GM12872 (cell line): ENCODE results near the gene GPANK1.

Experiments
- TF ChIP-seq, protein P1 (sequence below): IDR thresholded peaks from 3 replicates; pipeline ENCODE4 v1.5.1; 2011; ENCODE audit warnings: low read depth, mild to moderate bottlenecking, low read length, moderate library complexity; ENCODE audit not compliant: insufficient read depth

The GPANK1 gene

DNA sequence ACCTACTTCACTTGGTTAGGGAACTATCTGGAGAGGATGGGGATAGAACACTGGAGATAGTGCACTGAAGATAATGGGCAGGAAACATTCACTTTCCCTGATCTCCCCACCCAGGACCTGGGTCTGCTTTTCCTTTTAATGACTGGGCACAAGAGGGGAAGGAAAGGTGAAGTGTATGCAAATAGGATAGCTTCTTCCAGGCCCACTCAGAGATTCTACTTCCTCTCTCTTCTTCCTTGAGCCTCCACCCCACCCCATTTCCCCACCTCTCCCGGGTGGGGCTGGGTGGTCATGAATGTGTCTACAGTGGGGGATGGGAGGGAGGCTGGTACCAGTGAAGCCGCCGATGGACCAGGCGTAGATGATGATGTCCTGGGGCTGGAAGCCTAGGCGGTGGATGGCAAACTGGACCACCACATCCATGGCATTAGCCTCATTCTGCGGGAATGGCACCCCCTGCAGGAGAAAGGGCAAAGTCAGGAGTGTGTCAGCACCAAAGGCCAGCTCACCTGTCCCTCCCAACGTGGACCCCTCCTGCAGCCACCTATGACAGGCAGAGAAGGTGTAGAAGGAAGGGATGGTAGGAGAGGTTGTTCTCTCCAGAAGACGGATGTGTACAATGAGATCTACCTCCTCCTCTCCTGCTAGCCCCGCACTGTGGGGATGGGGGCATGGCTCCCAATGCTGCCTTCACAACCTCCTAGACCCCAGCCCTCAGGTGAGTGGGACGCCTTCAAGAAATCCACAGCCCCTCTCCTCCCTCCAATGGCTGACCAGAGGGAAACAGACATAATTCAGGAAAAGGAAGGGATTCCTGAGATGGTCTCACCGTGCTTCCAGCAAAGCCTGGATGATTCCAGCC lies 24.7 kb upstream of the GPANK1 start:
- TF ChIP-seq, protein P1, sequence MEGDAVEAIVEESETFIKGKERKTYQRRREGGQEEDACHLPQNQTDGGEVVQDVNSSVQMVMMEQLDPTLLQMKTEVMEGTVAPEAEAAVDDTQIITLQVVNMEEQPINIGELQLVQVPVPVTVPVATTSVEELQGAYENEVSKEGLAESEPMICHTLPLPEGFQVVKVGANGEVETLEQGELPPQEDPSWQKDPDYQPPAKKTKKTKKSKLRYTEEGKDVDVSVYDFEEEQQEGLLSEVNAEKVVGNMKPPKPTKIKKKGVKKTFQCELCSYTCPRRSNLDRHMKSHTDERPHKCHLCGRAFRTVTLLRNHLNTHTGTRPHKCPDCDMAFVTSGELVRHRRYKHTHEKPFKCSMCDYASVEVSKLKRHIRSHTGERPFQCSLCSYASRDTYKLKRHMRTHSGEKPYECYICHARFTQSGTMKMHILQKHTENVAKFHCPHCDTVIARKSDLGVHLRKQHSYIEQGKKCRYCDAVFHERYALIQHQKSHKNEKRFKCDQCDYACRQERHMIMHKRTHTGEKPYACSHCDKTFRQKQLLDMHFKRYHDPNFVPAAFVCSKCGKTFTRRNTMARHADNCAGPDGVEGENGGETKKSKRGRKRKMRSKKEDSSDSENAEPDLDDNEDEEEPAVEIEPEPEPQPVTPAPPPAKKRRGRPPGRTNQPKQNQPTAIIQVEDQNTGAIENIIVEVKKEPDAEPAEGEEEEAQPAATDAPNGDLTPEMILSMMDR = peak; percentile 58

DNA sequence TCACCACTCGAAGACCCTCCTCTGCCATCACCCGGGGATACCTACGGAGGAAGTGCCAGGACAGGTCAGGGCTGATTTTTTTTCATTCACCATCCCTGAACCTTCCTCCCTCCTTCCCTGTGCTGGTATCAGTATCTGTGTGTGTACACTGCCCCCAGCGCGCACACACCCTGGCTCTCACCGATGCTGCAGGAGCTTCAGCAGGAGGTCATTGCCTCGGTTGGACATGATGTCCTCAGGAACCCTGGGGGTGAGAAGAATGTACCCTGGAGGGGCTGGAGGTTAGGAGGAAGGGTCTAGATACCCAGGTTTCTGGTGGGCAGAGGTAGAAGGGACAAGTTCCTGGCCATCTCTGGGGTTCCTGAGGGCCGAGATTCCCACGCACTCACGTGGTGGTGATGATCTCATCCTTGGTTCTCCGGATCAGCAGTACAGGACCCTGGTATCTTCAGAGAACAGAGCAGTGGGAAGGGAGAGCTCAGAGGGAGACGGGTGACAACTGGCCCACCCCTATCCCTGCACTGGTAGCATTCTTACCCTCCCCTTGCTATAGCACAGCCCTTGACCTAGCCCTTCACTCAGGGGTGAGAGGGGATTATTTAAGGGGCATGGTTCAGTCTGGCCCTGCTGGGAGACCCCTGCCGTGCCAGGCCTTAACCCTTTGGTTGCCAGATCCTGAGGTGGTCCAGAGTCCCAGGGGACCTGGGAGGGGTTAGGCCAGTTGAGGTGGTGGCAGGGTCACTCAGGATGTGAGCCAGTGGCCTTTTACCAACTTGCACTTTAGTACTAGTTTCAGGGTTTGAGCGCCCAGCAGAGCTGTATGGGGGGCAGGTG lies 23.3 kb upstream of the GPANK1 start:
- TF ChIP-seq, protein P1 = no peak

DNA sequence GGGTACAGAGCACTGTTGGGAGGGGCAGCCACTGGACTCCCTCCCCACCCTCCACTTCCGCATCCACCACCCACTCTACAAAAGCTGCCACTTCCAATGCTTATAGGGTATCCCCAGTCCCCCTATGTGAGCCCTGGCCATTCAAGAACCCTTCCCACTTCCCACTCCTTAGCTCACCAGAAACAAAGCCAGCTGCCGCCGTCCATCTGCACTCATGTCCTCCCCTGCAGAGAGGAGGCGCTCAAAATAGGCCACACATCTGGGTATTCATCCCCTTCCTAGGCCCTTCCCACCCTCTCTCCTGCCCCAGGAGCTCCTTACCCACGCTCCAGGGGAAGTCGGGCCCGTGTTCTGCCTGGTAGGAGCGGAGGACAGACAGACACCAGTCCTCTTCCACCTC lies 22.5 kb upstream of the GPANK1 start:
- TF ChIP-seq, protein P1 = no peak

DNA sequence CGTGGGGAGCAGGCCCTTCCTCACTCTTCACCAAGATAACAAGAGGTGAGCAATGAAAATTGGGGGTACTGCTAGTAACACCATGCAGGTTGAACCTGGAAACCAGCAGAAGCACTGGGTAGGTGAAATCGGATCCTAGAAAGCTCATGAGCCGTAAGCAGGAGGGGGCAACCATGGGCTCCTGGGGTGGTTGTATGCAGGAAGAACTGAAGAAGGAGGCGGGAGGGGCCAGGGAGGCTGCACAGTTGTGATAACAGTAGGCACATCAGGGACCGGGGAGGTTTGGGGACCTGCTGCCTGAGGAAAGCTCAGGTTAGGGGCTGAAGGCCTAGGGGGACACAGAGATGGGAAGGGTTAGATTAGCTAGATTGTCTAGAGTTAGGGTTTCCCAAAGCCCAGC lies 21.7 kb upstream of the GPANK1 start:
- TF ChIP-seq, protein P1 = no peak

DNA sequence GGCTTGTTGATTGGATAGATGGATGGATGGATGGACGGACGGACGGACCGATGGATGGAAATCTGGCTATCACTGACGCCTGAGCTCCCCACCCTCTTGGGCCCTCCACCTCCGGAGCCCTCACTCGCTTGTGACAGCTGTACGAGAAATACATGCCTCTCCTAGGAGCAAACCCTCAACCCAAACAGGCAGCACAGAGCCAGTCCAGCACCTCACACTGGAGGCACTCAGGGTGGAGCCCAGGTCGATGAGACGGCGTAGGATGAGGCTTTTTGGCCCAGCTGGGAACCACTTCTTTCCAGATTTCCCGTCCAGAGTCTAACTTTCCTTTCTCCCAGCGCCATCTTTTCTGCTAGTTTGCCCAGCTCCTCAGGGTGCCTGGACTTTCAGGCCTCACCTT lies 18.8 kb upstream of the GPANK1 start:
- TF ChIP-seq, protein P1 = no peak

DNA sequence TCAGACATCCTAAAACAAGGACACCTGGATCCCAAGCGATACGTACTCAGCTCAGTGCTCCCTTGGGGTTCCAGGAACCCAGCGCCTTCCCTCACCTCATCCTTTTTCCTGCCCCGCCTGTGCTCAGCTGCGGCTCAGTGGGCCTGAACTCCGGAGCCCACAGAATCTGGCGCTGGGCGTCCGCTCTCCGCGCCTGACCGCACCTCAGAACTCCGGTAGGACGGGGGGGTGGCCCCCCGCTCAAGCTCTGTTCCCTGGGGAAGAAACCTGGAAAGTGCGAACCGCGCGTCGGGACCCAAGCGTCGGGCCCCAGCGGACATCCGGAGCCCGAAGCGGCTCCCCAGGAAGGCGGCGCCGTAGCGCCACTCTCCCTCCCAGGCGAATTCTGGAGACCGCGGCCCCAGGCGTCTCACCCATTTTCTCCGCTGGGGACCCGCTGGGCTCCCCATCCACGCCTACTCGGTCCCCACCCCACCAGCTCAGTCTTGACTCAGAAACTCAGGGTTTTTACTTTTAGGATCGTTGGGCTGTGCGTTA lies 16.4 kb upstream of the GPANK1 start:
- TF ChIP-seq, protein P1 = 0 out of 3 replicates have a peak, but pooled peaks have one; percentile 21
